ENCODE data around the gene PRSS57. TPM values are rescaled to one million over a fixed set of nuclear protein-coding genes. Genes with fewer than 3 reads are reported as not detected.

The PRSS57 gene
- not detected in 2 replicates for total RNA-seq

GRCh38 chr19:695352-695949 is at the start of gene PRSS57:
Gene PRSS57, minus strand, starts transcription at chr19:695452. Its CDS starts 22 bp downstream, at chr19:695430.

GRCh38 chr19:708154-709143 is 13.2 kb upstream of the PRSS57 start, which contains the start of gene PALM:
Gene PALM, plus strand, starts transcription at chr19:708935. Its CDS starts 212 bp downstream, at chr19:709147.

GRCh38 chr19:676339-677105 is 18.7 kb downstream of the PRSS57 start, which contains the start of gene FSTL3:
Gene FSTL3, plus strand, starts transcription at chr19:676392. Its CDS starts 32 bp downstream, at chr19:676424.

GRCh38 chr19:662962-663681 is 32.1 kb downstream of the PRSS57 start, which contains the start of gene RNF126:
Gene RNF126, minus strand, starts transcription at chr19:663214. Its CDS starts 93 bp downstream, at chr19:663121.

GRCh38 chr19:639253-640160 is 55.7 kb downstream of the PRSS57 start, which contains the start of gene FGF22:
Gene FGF22, plus strand, starts transcription at chr19:639879. Its CDS starts 47 bp downstream, at chr19:639926.

Other genes starting within 250 kb of the PRSS57 start
- 0.77 and 2.7 TPM in 2 replicates for gene SHC2, start 234.4 kb downstream of the PRSS57 start, total RNA-seq
- gene MADCAM1, start 199.0 kb downstream of the PRSS57 start, total RNA-seq = 0.11 TPM in 1 of 2 replicates, not detected in the other
- gene TPGS1, start 188.0 kb downstream of the PRSS57 start, total RNA-seq = 45.9 and 50.1 TPM in 2 replicates
- gene CDC34, start 163.7 kb downstream of the PRSS57 start, total RNA-seq = 50.6 and 72.7 TPM in 2 replicates
- 0.12 TPM in 1 of 2 replicates, not detected in the other for gene GZMM, start 151.4 kb downstream of the PRSS57 start, total RNA-seq
- gene BSG, start 122.9 kb downstream of the PRSS57 start, total RNA-seq = 241 and 309 TPM in 2 replicates
- 0.22 and 0.25 TPM in 2 replicates for gene HCN2, start 105.6 kb downstream of the PRSS57 start, total RNA-seq
- 27.9 and 33.6 TPM in 2 replicates for gene POLRMT, start 61.9 kb downstream of the PRSS57 start, total RNA-seq
- gene FGF22, start 55.6 kb downstream of the PRSS57 start, total RNA-seq = 0.11 TPM in 1 of 2 replicates, not detected in the other
- gene RNF126, start 32.2 kb downstream of the PRSS57 start, total RNA-seq = 12.7 and 26.1 TPM in 2 replicates
- gene FSTL3, start 19.1 kb downstream of the PRSS57 start, total RNA-seq = 19.7 and 88.4 TPM in 2 replicates
- gene PALM, start 13.5 kb upstream of the PRSS57 start, total RNA-seq = 2.1 and 3.5 TPM in 2 replicates
- gene MISP, start 55.7 kb upstream of the PRSS57 start, total RNA-seq = 0.12 TPM in 1 of 2 replicates, not detected in the other
- 77.0 and 125 TPM in 2 replicates for gene PTBP1, start 102.0 kb upstream of the PRSS57 start, total RNA-seq
- 0.12 TPM in 1 of 2 replicates, not detected in the other for gene PLPPR3, start 126.5 kb upstream of the PRSS57 start, total RNA-seq
- gene AZU1, start 132.4 kb upstream of the PRSS57 start, total RNA-seq = not detected in 2 replicates
- gene PRTN3, start 145.5 kb upstream of the PRSS57 start, total RNA-seq = not detected in 2 replicates
- not detected in 2 replicates for gene ELANE, start 156.9 kb upstream of the PRSS57 start, total RNA-seq
- 1.00 and 7.1 TPM in 2 replicates for gene CFD, start 164.2 kb upstream of the PRSS57 start, total RNA-seq
- gene MED16, start 197.7 kb upstream of the PRSS57 start, total RNA-seq = 39.4 and 43.2 TPM in 2 replicates
- not detected in 2 replicates for gene RNU6-9, start 198.0 kb upstream of the PRSS57 start, total RNA-seq
- 15.4 and 20.9 TPM in 2 replicates for gene R3HDM4, start 217.8 kb upstream of the PRSS57 start, total RNA-seq
- gene KISS1R, start 221.9 kb upstream of the PRSS57 start, total RNA-seq = not detected in 2 replicates
- 15.5 and 18.6 TPM in 2 replicates for gene ARID3A, start 230.6 kb upstream of the PRSS57 start, total RNA-seq